GM21447 (cell line): Measurements from ENCODE around the gene EMD.

Experiments used
- ATAC-seq: cut with Tn5 transposase; IDR thresholded peaks from one replicate; pipeline ENCODE4 v1.9.1; 2021; ENCODE audit not compliant: unreplicated experiment

EMD gene

DNA sequence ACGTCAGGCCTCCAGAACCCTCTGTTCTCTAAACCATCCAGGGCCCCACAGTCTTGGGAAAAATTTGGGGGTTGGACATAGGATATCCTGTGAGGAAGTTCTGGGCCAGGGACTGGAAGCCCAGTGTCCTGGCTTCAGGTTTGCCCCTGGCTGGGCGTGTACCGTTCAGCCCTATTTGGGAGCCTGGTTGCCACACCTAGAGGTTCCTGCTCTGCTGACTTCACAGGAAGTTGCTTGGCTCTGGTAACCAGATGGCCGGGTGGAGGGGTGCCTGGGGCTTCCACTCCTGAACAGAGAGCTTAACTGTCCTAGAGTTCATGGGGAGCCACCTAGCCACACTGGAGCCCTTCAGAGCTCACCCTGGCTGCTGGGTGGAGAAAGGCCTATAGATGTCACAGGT lies 33.4 kb downstream of the EMD start:
- ATAC-seq: no peak

DNA sequence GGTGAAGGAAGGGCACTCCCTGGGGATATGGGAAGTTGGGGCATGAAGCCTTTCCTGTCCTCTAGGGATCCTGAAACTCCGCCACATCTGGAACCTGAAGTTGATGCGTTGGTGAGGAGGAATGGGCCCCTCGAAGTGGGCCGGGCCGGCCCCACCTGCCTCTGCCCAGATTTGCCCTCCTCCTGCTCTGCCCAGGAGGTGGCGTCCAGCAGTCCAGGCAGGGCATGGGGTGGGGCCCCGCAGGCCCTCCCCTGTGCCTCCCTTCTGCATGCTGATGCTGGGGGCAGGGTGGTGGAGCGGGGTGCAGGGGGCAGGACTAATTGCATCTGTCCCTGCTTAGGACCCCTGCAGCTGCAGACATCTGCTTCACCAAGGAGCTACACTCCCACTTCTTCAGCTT lies 34.0 kb downstream of the EMD start:
- ATAC-seq: no peak

DNA sequence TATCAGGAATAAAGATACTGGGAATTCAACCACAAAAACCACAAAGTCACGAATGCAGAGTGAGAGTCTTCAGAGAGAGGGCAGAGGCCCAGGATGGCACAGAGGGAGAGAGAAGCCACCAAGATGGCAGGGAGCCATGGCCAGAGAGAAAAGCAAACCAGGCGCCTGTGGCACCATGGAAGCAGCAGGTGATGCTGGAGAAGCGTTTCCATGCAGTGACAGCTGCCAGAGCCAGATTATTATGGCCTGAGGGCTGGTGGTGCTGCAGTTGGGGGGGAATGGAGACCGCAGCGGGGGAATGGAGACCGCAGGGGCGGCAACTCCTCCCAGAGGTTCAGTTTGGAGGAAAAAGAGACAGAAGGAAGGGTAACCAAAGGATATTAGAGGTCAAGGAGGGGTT lies 38.1 kb downstream of the EMD start:
- ATAC-seq: no peak

DNA sequence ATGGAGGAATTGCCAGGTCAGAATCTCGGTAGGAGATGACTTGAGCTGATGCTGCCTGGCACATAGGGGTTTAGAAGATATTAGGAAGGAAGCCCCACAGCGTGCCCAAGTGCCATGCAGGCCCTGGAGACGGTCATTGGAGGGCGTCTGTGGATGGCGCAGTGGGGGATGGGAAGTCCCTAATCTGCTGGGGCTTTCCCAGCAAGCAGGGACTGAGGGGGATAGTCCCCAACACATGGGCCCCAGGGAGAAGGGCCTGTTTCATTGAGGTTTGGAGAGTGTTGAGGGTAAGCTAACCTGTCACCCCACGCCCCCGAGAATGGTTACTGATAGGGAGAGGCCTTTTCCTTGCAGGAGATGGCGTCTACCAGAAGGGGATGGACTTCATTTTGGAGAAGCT lies 40.1 kb downstream of the EMD start:
- ATAC-seq: no peak

DNA sequence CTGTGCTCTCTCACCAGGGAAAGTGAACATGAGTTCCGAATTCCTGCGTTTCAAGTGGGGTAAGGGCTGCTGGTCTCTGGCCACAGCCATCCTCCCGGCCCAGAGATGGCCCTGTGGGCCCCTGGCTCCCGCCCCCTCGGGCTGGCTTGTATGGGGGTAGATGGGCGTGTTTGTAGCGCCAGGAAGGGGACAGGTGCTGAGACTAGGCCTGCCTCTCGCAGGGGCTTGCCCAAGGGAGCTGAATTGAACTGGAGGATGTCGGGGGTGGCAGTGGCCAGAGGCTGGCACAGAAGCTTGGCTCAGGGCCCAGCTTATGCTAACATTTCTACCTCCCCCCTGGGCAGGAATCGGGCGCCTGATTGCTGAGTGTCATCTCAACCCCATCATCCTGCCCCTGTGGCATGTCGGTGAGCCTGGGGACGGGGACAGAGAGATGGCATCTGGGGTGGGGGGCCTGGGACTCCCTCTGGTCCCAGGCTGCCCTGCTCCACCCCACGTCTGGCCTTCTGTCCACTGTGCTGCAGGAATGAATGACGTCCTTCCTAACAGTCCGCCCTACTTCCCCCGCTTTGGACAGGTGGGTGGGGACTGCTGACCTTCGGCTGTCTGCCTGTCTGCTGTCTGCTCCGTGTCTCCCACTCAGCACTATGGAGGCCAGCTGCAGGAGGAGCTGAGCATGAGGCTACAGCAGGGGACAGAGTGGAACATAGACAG lies 40.8 kb downstream of the EMD start:
- no peak for ATAC-seq

DNA sequence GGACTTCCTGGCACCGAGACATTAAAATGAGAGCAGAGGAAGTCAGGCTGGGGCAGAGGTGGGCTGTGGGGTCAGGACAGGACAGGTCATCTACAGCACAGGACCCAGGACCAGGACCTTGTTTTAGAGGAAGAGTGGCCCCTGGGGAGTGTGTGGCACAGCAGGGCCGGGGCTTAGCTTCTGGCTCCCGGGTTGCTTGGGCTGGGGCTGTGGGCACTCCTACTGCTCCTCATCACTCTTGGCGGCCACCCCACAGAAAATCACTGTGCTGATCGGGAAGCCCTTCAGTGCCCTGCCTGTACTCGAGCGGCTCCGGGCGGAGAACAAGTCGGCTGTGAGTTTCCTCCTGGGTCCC lies 41.3 kb downstream of the EMD start:
- no peak for ATAC-seq

DNA sequence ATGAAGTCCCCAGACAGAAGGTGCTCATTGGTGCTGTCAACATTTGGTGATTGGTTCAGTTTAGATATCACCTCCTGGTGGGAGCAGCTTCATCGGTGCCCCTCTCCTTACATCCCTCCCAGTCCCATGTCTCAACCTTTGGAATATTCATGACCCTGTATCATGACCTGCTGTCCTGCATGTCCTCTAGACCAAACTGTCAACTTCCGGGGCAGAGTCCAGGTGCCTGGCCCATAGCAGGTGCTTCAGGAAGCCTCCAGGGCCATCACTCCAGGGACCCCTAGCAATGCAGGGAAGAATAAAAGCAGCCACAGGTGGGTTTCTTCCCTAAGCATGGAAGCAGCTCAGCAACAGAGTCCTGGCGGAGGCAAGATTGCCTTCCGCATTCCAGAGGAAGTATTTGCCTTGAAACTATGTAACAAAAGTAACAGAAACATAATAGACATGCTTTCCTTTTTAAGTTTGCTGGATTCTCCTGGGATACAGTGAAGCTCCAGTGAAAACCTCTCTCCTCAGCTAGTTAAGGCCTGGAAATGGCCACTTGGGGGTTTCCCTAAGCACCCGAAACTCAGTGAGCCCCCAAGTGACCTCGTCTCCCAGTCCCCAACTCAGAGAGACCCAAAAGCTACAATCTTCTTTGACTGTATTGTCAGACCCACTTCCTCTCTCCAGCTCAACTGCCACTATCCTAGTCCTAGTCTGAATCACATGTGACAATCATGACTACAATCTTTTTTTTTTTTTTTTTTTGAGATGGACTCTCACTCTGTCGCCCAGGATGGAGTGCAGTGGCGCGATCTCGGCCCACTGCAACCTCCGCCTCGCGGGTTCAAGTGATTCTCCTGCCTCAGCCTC lies 48.0 kb downstream of the EMD start:
- no peak for ATAC-seq

DNA sequence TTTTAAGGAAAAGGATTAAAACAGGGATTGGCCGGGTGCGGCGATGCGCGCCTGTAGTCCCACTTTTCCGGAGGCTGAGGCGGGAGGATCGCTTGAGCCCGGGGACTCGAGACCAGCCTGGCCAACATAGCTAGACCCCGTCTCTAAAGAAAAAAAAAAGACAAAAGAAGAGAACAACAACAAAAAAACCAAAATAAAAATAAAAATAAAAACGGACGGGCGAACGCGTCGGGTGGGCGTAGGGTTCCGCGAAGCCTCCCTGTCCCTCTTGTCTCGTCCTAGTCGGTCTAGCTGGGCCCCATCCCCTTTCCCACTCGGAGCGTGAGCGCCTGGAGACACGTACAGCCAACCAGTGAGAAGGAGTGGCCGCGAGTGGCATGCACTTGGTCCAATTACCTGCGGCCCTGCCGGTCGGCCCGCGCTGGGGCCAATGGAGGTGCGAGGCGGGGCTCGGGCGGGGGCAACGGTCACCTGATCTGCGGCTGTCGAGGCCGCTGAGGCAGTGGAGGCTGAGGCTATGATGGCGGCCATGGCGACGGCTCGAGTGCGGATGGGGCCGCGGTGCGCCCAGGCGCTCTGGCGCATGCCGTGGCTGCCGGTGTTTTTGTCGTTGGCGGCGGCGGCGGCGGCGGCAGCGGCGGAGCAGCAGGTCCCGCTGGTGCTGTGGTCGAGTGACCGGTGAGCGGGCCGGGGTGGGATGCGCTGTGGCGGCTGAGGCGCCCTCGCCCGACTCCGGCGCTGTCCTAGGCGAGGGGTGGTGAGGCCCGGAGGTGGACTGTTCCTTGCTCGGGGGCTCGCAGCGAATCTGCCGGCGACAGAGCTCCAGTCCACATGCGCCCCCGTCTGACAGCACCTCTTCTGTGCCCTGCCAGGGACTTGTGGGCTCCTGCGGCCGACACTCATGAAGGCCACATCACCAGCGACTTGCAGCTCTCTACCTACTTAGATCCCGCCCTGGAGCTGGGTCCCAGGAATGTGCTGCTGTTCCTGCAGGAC lies 49.4 kb downstream of the EMD start, which contains the start of gene ATP6AP1:
Gene ATP6AP1 (plus strand): TSS at position 502 of the 996 bp plus-strand sequence. CDS start 16 bp downstream, at position 518.
- peak; percentile 97 for ATAC-seq

DNA sequence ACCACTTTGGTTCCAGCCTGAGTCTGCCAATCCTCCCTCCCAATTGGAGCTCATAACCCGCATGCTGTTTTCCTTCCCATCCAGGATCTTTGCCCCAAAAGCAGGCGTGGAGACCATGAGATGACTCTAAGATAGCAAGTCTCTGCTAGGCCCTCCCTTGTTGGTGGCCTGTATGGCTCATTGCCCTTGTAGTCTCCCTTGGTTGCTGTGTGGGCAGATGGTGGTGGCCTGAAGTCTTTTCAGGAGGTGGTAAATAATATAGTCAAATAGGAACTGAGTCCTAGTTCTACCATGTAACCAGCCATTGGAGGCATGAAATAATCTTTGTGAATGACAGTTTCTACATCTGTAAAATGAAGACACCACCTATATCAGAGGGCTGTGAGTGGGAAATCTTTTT lies 50.6 kb downstream of the EMD start:
- ATAC-seq: no peak

DNA sequence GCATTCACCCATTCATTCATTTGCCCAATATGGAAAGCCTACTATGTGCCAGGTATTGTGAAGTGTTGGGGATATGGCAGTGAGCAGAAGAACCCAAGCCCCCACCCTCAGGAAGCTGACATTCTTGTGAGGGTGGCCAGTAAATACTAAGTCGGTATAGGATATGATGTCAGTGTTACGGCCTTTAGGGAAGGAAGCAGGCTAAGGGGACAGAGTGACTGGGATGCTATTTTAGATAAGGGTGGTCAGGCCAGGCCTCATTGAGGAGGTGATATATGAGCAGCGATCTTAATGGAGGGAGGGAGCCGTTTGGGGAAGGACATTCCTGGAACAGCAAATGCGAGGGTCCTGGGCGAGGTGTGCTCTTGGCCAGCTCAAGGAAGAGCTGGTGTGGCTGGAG lies 51.4 kb downstream of the EMD start:
- ATAC-seq: no peak

DNA sequence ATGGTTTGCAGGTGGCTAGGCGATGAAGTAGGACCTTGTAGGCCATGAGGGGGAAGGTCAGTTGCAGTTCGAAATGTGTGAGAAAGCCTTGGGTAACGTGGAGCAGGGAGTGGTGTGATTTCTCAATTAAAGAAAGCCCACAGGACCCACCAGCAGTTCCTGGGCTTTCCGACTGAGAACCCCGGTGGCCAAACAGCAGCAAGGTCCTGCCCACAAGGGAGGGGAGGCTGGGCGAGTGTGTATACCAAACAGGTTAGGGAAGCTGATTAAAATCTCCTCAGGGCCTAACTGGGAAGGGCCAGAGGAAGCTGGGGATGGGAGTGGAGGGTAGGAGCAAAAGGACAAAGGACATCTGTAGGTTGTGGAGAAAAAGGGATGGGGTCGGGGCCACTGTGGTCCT lies 51.8 kb downstream of the EMD start:
- ATAC-seq: no peak
